Muscle of leg (tissue), 11 donors: ENCODE data around the gene ZBTB12. TPM values are rescaled to one million over a fixed set of nuclear protein-coding genes. Genes with fewer than 3 reads are reported as not detected.
A peak's percentile ranks its signal among the peaks of the same experiment; 100 is the strongest.
"Not testable (repeated sequence)": the region's sequence is repeated elsewhere in the genome, so short reads cannot be mapped to it uniquely, and the experiment has no call there.

Experiments used
- DNase-seq: peaks from one replicate; pipeline ENCODE4 v3.0.0; 2013
- H3K27ac ChIP-seq: one replicate; pipeline ENCODE4 v1.5.1; 2013; ENCODE audit warnings: mild to moderate bottlenecking, low read length, control low read depth
- H3K27me3 ChIP-seq: one replicate; pipeline ENCODE4 v1.6.1; 2013; ENCODE audit warnings: low read length; ENCODE audit not compliant: control insufficient read depth, insufficient read depth
- H3K36me3 ChIP-seq: one replicate; pipeline ENCODE4 v1.6.1; 2013; ENCODE audit warnings: low read length; ENCODE audit not compliant: control insufficient read depth, insufficient read depth
- H3K4me1 ChIP-seq: one replicate; pipeline ENCODE4 v1.6.1; 2013; ENCODE audit warnings: low read length; ENCODE audit not compliant: control insufficient read depth, insufficient read depth
- H3K4me3 ChIP-seq: one replicate; pipeline ENCODE4 v1.5.1; 2013; ENCODE audit warnings: low read length, control low read depth
- H3K9me3 ChIP-seq: replicated peaks from 2 replicates; pipeline ENCODE4 v1.6.1; 2013; ENCODE audit warnings: low read depth, low read length; ENCODE audit not compliant: control insufficient read depth
- WGBS: methylation state at CpG from one replicate; pipeline ENCODE4 v1.1.5; 2013; ENCODE audit warnings: missing lambda C conversion rate; ENCODE audit not compliant: insufficient coverage; 5-methylcytosine and 5-hydroxymethylcytosine counted together
- polyA plus RNA-seq, 8 donors: library from polyadenylated mRNA; unstranded; fragments of 120-200 nt; gene quantifications; one replicate each; pipeline versions ENCODE4 v1.2.1 to v1.2.3, GENCODE V29; 2013; ENCODE audit warnings: inconsistent platforms in 1 of 8, low replicate concordance in 1 of 8; ENCODE audit not compliant: insufficient read length in 8 of 8, insufficient read depth in 1 of 8
- total RNA-seq: library from RNA; stranded (reverse); fragments of 120-200 nt; gene quantifications from one replicate; pipeline ENCODE4 v1.2.4, GENCODE V29; 2013

ZBTB12 gene
- total and polyA plus RNA-seq, 9 donors, result 2.7 to 15.3 (median 14.0) TPM

DNA sequence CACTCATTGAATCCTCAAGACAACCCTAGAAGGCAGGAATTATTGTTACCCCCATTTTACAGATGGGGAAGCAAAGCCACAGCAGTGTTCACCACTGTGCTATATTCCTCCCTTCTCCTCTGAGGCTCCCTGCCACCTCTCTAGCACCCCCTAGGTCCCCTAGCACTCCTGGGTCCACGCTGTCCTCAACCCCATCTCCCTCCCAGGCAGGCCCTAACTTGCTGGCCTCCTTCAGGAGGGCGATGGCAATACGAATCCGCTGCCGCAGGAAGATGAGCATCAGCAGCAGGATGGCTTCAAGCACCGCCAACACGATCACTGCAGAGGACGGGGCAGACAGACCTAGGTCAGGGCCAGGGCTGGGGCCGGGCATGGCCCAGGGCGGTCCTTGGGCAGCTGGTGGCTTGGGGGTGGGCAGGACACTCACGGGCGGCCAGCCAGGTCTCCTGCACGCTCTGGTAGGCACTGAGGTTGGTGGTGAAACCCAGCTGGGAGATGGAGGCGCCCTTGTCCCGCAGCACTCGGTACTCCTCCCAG is 31.4 kb downstream of the ZBTB12 start:
- Histone ChIP-seq H3K4me1 (peaks cover 4% of the 10 kb centered on the region), H3K4me3 (no peak overlapping the region), H3K27me3 (peaks cover 6% of the 10 kb centered on the region), H3K9me3 (no peaks in the 10 kb centered on the region), H3K36me3 (no peaks in the 10 kb centered on the region), H3K27ac (no peak overlapping the region)
- 62% methylated on average over 14 of the region's 16 CpGs for WGBS
- DNase-seq, result no peak

DNA sequence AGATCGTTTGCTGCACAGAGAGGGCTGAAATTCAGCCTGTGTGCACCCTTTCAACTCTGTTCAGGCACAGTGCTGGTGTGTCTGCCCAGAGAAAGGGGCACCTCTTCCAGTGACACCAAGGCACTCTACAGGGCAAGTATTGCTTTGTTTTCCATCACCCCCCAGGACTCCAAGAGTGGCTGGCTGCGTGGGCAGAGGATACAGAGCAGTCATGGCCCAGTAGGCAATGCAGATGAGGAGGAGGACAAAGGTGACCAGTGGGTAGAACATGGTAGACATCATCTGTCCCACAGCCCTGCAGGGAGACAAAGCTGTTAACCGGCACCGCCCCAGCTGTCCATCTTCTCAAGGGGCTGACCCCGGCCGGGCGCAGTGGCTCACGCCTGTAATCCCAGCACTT is 32.5 kb downstream of the ZBTB12 start:
- H3K27ac ChIP-seq, result no peak overlapping the region
- peaks cover 6% of the 10 kb centered on the region for H3K27me3 ChIP-seq
- H3K36me3 ChIP-seq, result no peaks in the 10 kb centered on the region
- no peak for DNase-seq
- peaks cover 7% of the 10 kb centered on the region for H3K4me1 ChIP-seq
- 67% methylated on average over 3 of the region's 8 CpGs for WGBS
- no peak overlapping the region for H3K4me3 ChIP-seq
- no peaks in the 10 kb centered on the region for H3K9me3 ChIP-seq

DNA sequence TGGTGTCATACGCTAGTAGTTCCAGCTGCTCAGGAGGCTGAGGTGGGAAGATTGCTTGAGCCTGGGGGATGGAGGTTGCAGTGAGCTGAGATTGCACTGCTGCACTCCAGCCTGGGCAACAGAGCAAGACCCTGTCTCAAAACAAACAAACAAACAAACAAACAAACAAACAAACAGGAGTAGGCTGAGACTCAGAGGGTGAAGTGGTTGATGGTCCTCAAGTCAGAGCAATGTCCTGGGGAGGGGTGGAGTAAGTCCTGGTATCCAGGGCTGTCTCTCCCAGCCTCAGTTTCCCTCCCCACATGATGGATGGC is 33.3 kb downstream of the ZBTB12 start:
- DNase-seq, H3K27ac ChIP-seq, H3K9me3 ChIP-seq, H3K4me3 ChIP-seq, H3K27me3 ChIP-seq, H3K36me3 ChIP-seq: not testable (repeated sequence)
- peaks cover 10% of the 10 kb centered on the region for H3K4me1 ChIP-seq
- WGBS, result no CpG with 5 or more reads among the region's 1 CpG

DNA sequence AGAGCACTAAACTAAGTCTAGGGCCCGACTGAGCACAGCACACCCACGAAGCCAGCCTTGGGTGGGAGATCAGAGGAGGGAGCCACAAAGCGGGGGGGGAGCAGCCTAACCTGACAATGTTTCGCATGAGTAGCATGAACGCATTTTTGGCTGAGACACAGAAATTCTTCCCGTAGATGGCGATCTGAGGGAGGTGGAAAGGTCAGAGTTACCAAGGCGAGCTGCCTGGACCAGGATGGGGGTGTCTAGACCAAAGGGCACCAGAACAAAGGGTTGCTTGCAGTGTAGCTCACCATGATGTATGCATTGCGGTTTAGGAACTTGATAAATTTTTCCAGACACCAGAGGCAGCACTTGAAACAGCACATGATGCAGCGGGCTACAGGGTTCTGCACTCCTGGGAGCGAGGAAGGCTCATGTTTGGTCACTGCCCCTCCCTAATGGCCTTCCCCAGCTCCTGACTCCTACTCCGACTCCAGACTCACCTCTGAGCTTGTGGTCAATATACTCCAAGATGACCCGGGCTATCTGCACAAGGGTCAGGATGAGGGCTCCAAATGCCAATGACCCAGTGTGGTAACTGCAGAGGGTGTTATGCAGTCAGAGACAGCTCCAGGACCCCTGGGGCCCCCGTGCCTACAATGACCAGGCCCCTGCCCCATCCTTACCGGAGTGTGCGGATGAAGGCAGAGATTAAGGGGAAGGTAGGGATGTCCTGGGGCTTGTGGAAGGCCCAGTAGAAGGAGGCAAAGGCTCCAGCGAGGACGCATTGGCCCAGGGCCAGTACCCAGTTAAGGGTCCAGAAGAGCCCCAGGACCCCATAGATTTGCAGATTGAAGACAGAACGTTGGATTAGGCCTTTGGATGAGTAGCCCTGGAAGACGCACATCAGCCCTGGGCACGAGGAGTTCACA is 36.4 kb downstream of the ZBTB12 start:
- DNase-seq, result no peak
- no peak overlapping the region for H3K4me3 ChIP-seq
- H3K4me1 ChIP-seq, result peaks cover 18% of the 10 kb centered on the region
- H3K9me3 ChIP-seq, result no peaks in the 10 kb centered on the region
- WGBS, result 75% methylated on average over 20 of the region's 21 CpGs
- H3K36me3 ChIP-seq, result peaks cover 7% of the 10 kb centered on the region
- no peak overlapping the region for H3K27ac ChIP-seq
- H3K27me3 ChIP-seq, result peaks cover 3% of the 10 kb centered on the region

DNA sequence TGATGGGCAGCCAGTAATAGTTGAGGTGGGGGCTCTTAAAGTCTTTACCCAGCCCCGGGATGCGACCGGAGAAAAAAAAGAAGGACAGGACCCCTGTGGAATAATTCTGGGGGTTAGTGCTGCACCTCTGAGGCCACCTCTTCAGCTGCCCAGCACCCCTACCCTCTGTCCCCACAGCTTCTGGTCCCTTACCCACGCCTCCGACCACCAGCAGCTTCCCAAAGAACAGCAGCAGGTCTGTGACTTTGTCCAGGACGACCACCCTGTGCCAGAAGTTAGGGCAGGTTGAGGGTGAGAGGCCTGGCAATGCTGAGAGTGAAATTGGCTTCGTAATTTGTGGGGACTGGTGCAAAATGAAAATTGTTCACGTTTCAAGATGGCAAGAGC is 37.1 kb downstream of the ZBTB12 start:
- Histone ChIP-seq H3K9me3 (no peaks in the 10 kb centered on the region), H3K4me1 (peaks cover 18% of the 10 kb centered on the region), H3K27ac (no peak overlapping the region), H3K36me3 (peaks cover 13% of the 10 kb centered on the region), H3K27me3 (peaks cover 3% of the 10 kb centered on the region), H3K4me3 (no peak overlapping the region)
- DNase-seq, result no peak
- 81% methylated on average over 5 of the region's 8 CpGs for WGBS

DNA sequence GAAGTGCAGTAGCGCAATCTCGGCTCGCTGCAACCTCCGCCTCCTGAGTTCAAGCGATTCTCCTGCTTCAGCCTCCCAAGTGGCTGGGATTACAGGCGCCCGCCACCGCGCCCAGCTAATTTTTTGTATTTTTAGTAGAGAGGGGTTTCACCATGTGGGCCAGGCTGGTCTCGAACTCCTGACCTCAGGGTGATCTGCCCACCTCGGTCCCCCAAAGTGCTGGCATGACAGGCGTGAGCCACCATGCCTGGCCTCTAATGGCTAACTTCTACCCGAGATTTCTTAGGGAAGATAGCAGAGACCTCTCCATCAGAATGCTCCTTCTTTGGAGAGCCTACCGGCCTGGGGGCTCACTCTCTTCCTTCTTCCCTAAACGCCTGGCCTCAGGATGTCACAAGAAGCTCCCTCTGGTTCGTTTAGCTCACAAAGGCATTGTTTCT is 37.7 kb downstream of the ZBTB12 start:
- DNase-seq, H3K9me3 ChIP-seq, H3K27me3 ChIP-seq: not testable (repeated sequence)
- Histone ChIP-seq H3K4me1 (peaks cover 18% of the 10 kb centered on the region), H3K4me3 (peak overlapping the region; percentile 49), H3K36me3 (peaks cover 20% of the 10 kb centered on the region), H3K27ac (peak overlapping the region; percentile 80)
- WGBS, result 14% methylated on average over 2 of the region's 16 CpGs

DNA sequence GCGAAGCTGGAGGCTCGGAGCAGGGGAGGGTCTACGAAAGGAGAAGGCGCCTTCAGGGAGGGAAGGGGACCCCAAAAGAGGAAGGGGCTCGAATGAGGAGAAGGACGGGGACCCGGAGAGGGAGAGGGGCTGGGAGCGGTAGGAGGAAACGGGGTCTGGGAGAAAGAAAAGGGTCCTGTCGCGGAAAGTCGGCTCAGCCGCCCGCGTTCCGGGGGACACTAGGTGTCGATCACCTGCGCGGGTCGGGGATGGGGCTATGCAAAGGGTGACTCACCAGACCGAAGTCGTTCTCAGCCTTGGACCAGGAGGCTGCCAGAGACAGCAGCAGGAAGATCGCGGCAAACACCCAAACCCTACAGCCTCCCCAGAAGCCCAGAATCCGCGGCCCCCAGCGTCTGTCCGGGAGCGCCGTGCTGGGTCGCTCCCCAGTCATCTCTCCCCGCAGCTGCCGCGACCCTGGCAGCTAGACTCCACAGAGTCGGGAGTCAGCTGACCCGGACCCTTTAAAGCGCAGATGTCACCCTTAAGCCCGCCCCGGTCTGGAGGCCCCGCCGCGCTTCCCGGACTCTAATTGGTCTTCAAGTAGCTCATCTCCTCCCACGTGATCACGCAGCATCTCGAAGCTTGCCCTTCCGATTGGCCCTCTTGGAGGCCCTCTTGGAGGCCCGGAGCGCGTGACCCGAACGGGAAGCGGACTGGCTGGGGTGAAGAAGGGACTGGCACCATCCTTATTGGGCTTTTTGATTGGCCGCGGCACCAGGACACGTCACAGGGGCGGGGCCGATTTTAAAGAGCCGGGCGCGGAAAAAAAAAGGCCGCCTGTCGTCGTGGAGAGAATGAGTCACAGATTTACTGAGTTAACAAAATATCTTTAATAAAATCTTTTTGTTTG is 39.3 kb downstream of the ZBTB12 start, which contains the start of gene NEU1:
Gene NEU1 (minus strand): TSS at position 478 of the 892 bp plus-strand sequence. CDS start 45 bp downstream, at position 433.
- Histone ChIP-seq H3K36me3 (peaks cover 27% of the 10 kb centered on the region), H3K27me3 (no peaks in the 10 kb centered on the region), H3K4me3 (peak within 1 kb of the TSS; percentile 89), H3K27ac (peak within 1 kb of the TSS; percentile 89), H3K4me1 (peaks cover 18% of the 10 kb centered on the region), H3K9me3 (no peaks in the 10 kb centered on the region)
- DNase-seq, result peak; percentile 100
- WGBS, result under 1% methylated on average over 52 of the region's 64 CpGs

DNA sequence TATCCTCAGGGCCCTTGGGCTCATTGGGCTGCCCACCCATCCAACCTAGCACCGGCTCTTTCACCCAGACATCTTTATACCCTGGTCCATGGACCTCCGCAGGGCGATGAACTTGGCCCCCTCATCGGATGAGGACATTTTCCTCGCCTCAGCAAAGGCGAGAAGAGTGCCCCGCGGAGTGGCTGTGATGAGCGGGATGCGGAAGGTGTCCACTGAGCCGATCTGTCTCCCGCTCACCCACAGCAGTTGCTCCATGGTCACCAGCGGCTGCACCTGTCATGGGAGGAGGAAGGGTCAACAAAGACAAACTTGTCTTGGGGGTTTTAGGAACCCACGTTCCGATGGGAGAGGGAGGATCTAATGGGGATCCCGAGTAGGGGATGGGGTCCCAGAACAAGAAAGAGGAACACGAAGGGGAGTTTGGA is 40.0 kb downstream of the ZBTB12 start:
- Histone ChIP-seq H3K27me3 (no peaks in the 10 kb centered on the region), H3K4me1 (peaks cover 18% of the 10 kb centered on the region)

DNA sequence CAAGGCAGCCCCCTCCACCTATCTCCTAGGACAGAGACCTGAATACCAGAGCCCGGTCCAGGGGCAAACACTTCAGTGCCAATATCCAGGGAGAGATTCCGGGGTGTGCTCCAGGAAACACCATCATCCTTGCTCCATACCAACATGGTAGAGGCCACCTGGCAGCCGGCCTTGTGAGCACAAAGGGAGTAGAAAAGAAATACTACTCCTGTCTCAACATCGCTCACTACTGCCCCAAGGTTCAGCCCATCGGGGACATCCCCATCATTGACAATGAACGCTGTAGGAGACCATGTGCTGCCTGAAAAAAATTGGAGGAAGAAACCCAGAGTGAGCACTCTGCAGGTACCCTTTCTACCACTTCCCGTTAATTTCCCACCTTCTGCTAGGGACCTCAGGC is 40.7 kb downstream of the ZBTB12 start:
- Histone ChIP-seq H3K36me3 (peaks cover 34% of the 10 kb centered on the region), H3K4me3 (no peak overlapping the region)
- 100% methylated on average over 1 of the region's 7 CpGs for WGBS

More for the DNA sequence above, 40.0 kb downstream of the ZBTB12 start:
- H3K9me3 ChIP-seq, result no peaks in the 10 kb centered on the region
- H3K36me3 ChIP-seq, result peaks cover 31% of the 10 kb centered on the region
- peak overlapping the region; percentile 89 for H3K27ac ChIP-seq
- WGBS, result 48% methylated on average over 15 of the region's 17 CpGs
- no peak for DNase-seq
- H3K4me3 ChIP-seq, result peak overlapping the region; percentile 89

DNA sequence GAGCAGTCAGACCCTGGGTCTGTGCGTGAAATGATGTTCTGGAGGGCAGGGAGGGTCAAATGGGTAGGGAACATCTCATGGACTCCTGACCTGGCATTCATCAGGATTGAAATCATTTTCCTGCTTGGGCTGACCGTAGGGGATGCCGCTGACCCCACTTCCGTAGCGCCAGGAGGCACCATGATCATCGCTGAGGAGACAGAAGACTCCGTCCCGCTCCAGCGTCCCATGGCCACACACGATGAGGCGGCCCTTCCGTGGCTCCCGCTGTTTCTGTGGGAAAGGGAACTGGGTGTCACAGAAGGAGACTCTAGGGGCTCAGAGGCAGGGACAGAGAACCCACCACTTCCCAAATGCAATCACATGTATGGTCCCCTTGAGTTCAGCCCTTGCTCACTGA is 41.5 kb downstream of the ZBTB12 start:
- no peak overlapping the region for H3K27ac ChIP-seq
- no peak for DNase-seq
- WGBS, result 94% methylated on average over 5 of the region's 13 CpGs
- H3K4me3 ChIP-seq, result no peak overlapping the region
- H3K4me1 ChIP-seq, result peaks cover 18% of the 10 kb centered on the region
- peaks cover 34% of the 10 kb centered on the region for H3K36me3 ChIP-seq
- H3K27me3 ChIP-seq, result no peaks in the 10 kb centered on the region
- no peaks in the 10 kb centered on the region for H3K9me3 ChIP-seq

More for the DNA sequence above, 40.7 kb downstream of the ZBTB12 start:
- H3K27me3 ChIP-seq, result no peaks in the 10 kb centered on the region
- no peak for DNase-seq
- H3K4me1 ChIP-seq, result peaks cover 18% of the 10 kb centered on the region
- no peak overlapping the region for H3K27ac ChIP-seq
- no peaks in the 10 kb centered on the region for H3K9me3 ChIP-seq
